GM21515 (cell line): ENCODE results near the gene RYR2.

Source experiments
- ATAC-seq: cut with Tn5 transposase; IDR thresholded peaks from one replicate; pipeline ENCODE4 v1.9.1; 2021; ENCODE audit not compliant: unreplicated experiment

RYR2 gene

GRCh38 chr1:237041795-237042525 is at the start of gene RYR2:
RYR2 (plus strand) TSS chr1:237042184; CDS start chr1:237042522, 338 bp downstream.
- ATAC-seq = no peak

GRCh38 chr1:236992449-236992848 is 49.5 kb upstream of the RYR2 start:
- ATAC-seq = no peak

GRCh38 chr1:236994450-236994849 is 47.5 kb upstream of the RYR2 start:
- no peak for ATAC-seq

GRCh38 chr1:236997361-236997760 is 44.6 kb upstream of the RYR2 start:
- ATAC-seq = no peak

- no peak for ATAC-seq
These were observed 44.1 kb upstream of the RYR2 start for GRCh38 chr1:236997882-236998281.

- no peak for ATAC-seq
These were observed 43.4 kb upstream of the RYR2 start for GRCh38 chr1:236998546-236998945.

- no peak for ATAC-seq
These were observed 41.8 kb upstream of the RYR2 start for GRCh38 chr1:237000191-237000590.

- ATAC-seq = no peak
These were observed 38.5 kb upstream of the RYR2 start for GRCh38 chr1:237003516-237003915.

- ATAC-seq = no peak
These were observed 37.9 kb upstream of the RYR2 start, which contains the start of gene MT1HL1 for GRCh38 chr1:237004116-237004515. MT1HL1 (minus strand) TSS chr1:237004441; CDS start chr1:237004372, 69 bp downstream.

GRCh38 chr1:237005674-237006073 is 36.3 kb upstream of the RYR2 start:
- ATAC-seq = no peak

- ATAC-seq = no peak
These were observed 34.7 kb upstream of the RYR2 start for GRCh38 chr1:237007147-237007881.

- ATAC-seq = no peak
These were observed 32.4 kb upstream of the RYR2 start for GRCh38 chr1:237009611-237010010.

GRCh38 chr1:237011432-237011831 is 30.6 kb upstream of the RYR2 start:
- ATAC-seq = no peak

GRCh38 chr1:237012361-237012760 is 29.6 kb upstream of the RYR2 start:
- ATAC-seq = no peak

- ATAC-seq = no peak
These were observed 29.1 kb upstream of the RYR2 start for GRCh38 chr1:237012788-237013383.

- ATAC-seq = no peak
These were observed 28.4 kb upstream of the RYR2 start for GRCh38 chr1:237013608-237014007.

- no peak for ATAC-seq
These were observed 25.4 kb upstream of the RYR2 start for GRCh38 chr1:237016626-237017025.

- no peak for ATAC-seq
These were observed 23.1 kb upstream of the RYR2 start for GRCh38 chr1:237018896-237019295.

- no peak for ATAC-seq
These were observed 16.5 kb upstream of the RYR2 start for GRCh38 chr1:237025358-237026074.

- no peak for ATAC-seq
These were observed 12.7 kb upstream of the RYR2 start for GRCh38 chr1:237029240-237029639.

GRCh38 chr1:237029850-237030535 is 12.0 kb upstream of the RYR2 start:
- ATAC-seq = no peak
